Stimulated activated CD4-positive, alpha-beta T cell treated with anti-CD3 and anti-CD28 coated beads, Interleukin-15, amount 100 ng/mL, for 48 hours (primary cell): Measurements from ENCODE around the gene MEGF11.

ENCODE experiments used
- DNase-seq, 2 donors: peaks; one replicate each; pipeline ENCODE4 v3.0.0-alpha.2; 2020; ENCODE audit warnings: low read depth in 2 of 2

MEGF11 gene

DNA sequence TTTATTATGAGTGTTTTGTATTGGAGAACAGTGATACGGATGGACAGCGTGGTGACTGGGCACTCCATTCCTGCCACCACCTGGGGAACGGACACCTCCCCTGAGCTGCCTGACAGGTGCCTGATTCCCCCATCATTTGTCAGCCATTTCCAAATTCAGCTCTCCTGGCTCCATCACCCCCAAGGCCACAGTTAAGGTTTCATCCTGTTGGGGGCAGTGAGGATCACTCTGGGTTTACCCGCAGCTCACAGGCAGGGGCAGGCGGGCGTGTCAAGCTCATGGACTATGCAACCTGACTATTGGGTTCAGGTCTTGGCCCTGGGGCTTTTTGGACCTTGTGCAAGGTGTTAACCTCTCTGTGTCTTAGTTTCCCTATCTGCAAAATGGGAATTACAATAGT, 307.9 kb downstream of the MEGF11 start:
- no peak for DNase-seq

DNA sequence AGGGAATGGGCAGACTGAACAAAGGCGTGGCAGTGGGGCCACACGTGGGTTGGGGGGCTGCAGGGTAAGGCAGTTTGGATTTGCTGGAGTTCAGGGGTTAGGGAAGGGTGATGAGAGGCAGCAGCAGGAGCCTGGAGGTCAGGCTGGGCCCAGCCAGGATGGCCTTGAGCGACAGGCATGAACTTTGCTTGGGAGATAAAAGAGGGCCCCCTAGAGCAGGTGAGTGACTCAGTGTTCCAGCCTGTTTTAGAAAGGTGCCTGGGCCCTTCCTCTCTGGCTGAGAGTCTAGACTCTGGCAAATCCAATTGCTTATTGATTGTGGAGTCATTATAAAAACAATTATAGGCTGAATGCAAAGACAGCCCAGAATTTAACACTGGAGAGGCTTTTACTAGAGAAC, 309.1 kb downstream of the MEGF11 start:
- DNase-seq: no peak

DNA sequence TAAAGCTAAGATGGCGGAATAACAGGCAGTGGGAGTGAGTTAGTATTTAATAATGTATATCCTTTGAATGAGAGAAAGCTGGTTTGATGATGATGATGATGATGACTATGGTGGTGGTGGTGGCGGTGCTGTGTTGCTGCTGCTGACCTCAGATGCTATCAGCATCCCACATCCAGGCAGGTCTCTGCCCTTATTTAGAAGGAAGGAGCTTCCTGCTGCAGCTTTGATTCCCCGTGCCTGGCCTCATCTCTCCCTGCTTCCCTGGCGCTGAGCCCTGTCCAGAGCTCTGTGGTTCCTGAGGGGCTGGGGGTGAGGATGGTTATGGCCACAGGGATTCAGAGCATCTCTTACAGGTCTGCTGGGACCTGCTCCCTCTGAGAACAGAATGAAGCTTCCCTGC, 311.1 kb downstream of the MEGF11 start:
- DNase-seq: no peak

DNA sequence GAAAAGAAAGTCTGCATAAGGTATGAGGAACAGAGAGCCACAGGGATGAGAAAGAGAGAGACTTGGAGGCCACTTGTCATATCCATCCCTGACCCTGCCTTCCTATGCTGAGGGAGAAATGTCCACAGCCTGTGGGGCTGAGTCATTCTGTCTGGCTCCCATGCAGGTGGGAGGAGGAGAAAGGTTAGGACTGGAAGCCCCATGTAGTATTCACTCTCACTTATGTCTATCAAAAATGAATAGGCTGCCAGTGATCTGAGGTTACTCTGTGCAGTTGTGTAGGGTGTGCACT, 313.0 kb downstream of the MEGF11 start:
- DNase-seq: no peak

DNA sequence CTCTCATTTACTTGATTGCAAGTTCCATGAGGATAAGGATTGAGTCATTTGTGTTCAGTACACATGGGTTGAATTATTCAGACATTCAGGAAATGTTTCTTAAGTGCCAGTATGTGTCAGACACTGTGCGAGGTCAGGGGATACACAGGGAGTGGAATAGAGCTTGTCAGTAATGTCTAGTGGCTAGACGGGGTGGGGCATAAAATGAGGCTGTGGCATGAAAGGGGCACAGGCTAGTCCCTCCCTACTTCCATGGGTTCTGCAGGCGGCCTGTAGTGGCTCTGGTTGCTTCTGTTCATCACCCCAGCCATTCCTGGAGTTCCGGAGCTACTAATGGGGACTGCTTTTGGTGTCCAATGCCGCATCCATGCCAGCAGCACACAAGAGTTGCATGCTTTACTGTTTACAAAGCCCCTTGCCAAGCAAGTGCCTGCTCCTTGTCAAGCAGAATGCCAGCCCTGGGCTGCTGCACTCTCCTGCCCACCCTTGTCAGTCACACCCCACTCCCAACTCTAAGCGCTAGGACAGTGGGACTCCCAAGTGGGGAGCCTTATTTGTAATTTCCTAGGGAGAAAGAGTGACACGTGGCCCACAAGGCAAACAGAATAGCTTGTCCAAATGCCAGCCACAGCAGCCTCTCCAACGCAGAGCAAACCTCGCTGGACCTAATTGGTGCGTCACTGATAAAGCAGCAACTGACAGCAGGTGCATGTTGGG, 313.5 kb downstream of the MEGF11 start:
- no peak for DNase-seq

DNA sequence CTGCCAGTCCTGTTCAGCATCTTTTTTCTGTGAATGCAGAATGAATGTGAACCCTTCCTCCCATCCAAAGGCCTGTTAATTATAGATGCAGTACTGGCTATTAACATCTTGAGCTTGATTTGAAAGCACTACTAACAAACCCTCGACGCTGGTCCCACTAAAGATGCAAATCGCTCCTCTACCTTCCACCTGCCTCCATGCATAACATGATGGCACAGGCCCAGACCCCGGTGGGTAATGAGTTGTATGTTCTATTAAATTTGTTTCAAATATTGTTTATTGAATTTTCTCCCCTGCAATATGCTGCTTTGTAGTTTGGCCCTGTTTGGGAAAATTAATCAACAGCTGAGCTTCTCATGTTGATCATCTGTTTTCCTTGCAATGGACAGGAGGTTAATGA, 314.9 kb downstream of the MEGF11 start:
- no peak for DNase-seq

DNA sequence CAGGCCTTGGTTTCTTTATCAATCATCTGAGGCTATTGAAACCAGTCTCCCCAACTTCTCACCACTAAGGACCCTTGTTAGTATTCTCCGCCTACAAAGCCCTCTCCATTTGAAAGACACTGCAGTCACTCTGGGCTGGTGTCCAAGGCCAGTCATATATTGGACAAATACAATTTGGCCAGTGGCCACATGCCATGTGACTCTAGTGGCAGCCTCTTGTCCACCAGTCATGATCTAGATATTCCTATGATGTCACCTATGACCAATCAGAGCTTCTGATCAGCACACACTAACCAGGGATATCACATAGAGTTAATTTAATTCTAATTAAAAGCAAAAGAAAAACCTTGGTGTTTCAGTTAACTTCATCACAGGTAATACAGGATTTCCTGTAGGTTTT, 316.1 kb downstream of the MEGF11 start:
- no peak for DNase-seq

DNA sequence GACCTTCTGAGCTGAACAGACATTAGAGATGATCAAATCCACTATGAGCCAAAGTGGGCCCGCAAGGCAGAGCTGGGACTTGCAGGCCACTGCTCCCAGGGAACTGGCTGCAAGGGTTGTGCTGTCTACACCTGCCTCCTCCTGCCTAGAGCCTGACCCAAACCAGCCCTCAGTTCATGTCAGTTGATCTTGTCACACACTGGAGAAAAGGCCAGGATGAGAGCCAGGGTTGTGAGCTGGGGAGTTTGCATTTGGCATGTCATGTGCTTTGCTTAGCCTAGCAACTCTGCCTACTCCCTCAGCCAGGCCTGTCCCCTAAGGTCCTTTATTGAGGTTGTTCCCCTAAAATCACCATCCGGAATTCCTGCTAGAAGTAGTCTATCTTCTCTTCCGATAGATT, 316.5 kb downstream of the MEGF11 start:
- no peak for DNase-seq

DNA sequence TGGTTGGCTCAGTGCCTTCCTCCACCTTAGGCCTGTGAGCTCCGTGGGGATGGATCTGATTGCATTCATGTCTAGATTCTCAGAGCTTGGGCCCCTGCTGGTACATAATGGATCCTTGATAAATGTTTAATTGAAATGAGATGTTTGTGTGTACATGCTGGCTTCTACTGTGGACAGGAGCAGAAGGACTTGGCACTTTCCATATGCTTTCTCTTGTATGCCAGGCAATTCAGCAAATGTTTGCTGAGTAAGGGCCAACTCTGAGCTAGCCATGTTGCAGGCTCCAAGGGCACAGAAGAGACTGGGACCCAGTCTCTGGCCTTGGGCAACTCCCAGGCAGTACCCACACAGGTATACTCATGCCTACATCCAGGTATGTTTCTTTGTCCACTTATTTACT, 317.3 kb downstream of the MEGF11 start:
- DNase-seq: no peak

DNA sequence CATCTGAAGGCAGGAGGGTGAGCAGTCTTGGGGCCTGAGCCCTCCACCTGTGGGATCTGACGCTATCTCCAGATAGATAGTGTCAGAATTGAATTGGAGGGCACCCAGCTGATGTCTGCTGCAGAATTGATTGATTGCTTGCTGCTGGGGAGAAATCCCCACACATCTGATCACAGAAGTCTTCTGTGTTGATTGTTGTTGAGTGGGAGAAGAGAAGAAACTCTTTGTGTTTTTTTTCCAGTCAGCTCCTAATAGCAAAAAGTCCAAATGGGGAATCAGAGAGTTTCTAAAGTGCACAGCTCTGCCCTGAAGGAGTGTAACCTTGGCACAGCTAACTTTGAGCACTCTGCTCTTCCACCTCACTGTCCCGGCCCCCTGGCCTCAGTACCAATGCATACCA, 318.2 kb downstream of the MEGF11 start:
- no peak for DNase-seq

DNA sequence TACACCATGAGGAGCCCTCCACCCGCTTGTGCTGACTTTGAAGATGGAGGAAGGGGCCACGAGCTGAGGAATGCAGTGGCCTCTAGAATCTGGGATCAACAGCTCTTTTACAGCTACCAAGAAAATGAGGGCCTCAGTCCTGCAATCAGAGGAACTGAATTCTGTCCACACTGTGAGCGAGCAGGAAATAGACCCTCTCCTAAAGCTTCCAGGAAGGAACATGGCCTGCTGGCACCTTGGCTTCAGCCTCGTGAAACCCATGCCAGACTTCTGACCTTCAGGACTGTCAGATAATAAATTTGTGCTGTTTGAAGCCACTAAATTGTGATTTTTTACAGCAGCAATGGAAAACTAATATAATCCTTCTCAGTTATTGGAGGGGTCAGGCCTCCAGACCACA, 322.3 kb downstream of the MEGF11 start:
- DNase-seq: no peak

DNA sequence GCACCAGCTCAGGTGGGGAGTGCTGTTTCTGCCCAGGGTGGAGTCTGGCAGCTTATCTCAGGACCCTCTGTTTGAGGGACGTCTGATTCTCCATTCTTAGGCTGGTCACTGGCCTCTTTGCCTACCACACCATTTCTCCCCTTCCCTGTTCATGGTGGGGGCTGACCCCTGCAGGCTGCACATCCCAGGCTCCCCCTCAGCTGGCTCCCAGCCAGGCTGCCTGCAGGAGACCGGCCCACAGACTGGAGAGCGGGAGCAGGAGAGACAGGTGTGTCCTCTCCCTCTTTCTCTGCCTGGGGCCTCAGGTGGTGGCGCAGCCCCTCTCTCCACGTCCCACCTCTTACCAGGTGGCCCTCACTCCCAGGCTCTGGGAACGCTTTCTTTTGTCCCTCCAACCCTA, 323.4 kb downstream of the MEGF11 start:
- DNase-seq: no peak

DNA sequence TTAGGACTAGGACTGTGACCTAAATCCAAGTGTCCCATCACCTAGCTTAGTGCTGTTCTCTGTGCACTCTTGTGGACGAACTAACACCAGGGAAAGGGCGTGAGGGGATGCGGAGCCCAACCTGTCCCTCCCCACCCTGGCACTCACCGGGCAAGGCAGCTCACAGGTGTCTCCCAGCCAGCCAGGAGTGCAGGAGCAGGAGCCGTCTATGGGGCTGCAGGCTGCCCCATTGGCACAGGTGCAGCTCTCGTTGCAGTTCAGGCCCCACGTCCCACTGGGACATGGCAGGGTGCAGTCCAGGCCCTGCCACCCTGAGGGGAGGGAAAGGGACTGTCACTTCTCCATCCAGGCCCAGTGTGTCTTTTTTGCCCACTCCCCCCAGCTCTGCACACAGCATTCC, 324.0 kb downstream of the MEGF11 start:
- no peak for DNase-seq

DNA sequence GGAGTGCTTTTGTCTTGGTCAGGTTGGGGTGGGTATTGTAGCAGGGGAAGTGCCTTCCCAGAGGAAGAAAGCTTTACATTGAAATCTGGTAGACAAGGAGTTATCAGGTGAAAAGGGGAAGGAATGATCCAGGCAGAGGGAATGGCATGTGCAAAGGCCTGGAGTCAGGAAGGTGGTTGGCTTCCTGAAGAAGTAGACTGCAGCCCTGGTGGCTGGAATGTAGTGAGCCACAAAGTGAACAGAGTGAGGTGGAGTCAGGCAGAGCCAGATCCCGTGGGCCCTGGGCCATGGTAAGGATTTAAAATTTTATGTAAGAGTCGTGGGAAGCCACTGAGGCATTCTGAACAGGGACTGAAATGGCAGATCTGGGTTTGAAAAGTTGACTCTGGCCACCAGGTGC, 326.0 kb downstream of the MEGF11 start:
- DNase-seq: no peak

DNA sequence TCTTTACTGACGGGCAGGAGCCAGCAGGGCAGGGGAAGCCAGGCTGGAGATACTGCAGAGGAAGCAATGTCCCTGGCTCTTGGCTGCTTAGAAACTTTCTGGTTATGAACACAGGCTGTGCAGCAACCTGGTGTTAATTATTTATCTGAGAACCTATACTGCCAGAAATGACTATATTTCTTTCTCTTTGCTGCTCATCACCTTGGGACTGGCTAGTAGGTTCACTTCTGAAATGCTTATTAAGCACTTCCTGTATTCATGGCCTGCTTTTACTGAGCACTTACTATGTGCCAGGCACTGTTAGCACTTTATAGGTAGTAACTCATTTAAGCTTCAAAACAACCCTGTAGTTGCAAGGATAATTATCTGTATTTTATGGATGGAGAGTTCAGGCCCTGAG, 326.7 kb downstream of the MEGF11 start:
- DNase-seq: no peak

DNA sequence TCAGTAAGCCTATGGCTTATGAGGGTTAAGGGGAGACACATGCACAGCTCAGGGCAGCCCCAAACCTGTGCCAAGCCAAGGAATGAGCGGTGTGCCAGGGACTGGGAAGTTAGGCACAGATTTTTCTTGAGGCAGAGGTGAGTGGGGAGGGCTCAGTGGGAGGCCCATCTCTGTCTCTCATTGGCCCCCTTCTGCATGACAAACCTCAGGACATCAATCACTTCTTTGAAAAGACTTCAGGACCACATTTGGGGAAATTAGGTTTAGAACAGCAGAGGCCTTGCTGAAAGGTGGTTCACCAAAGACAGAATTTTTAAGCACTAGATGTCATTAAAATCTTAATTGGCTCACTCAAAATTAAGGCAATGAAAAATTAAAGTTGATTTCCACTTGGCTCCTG, 327.1 kb downstream of the MEGF11 start:
- no peak for DNase-seq

DNA sequence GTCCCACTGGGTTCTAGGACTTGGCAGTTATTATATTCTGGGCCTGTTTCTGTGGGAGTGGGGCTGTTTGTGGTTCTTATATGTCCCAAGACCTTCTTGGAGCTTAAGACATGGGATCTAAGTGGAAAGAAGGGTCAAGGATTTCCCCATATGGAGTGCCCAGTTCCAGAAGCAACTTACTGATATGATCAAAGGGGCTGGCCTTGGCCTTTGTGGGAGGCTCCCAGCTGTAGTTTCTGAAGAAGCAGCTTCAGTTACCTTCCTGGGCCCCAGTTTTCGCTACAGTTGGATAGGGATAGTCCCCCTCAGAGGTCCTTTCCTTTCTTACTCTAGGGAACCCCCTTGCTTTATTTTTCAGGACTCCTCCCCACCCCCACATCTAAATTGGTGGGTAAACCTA, 328.2 kb downstream of the MEGF11 start:
- DNase-seq: no peak

DNA sequence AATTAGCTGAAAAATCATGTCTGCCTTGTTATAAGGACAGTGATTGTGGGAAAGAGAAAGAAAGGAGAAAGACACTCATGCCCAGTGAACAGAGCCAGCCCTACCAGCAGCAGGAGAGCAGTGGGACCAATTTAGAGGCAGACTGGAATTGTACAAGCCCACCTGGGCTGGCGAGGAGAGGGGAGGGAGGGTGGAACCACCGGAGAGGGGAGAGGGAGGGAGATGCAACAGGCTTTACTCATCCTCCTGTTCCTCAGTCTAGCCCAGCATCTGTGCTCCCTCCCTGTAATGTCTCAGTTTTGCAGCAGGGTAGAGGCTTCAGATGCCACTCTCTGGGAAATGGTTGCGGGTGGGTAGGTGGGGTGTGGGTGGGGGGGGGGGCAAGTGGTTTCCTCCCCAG, 329.5 kb downstream of the MEGF11 start:
- DNase-seq: no peak

DNA sequence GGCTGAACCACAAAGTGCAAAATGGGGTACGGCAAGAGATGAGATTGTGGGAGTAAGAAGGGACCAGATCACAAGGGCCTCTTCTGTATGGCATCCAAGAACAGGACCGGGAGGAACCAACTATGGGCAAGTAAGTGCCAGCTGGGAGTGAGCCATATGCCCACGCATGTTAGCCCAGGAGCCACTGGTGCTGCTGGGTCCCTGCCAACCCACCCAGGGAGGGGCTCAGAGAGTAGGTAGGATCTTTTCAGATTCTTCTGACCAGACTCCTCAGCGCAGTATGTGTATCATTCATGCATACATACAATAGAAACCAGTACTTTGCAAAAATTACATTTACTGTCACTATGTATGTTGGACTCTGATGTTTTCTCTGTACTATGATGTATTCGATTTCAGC, 330.3 kb downstream of the MEGF11 start:
- DNase-seq: no peak

DNA sequence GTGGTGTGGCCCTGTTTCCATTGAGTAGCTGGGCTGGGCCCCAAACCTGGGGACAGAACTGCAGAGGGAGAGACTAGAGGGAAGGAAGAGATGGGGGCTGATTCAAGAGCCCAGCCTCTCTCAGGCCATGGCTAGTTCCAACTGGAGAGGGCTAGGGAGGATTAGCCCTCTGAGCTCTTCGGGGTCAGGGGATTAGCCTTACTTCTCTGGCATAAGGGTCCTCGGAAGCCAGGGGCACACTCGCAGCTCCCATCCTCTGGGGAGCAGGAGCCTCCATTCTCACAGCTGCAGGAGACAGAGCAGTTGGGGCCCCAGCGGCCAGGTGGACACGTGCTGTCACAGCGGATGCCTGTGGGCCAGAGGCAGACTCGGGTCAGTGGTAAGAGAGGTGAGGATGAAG, 330.9 kb downstream of the MEGF11 start:
- no peak for DNase-seq

DNA sequence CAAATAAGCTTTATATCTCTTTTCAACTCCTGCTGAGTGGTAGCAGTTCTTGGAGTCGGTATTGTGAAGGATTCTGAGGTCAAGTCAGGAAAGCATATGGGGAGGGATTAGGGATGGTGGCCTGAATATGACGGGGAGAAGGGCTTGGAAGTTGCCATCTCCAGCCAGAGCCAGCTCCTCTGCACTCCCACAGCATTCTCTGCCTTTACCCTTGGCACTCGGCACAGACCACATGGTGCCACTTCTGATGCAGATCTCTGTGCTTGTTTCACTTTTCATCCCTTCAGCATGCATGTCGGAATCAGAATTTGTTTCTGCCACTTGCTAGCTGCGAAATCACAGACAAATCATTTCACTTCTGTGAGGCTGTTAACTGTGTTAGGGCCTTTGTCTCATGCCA, 331.8 kb downstream of the MEGF11 start:
- no peak for DNase-seq

DNA sequence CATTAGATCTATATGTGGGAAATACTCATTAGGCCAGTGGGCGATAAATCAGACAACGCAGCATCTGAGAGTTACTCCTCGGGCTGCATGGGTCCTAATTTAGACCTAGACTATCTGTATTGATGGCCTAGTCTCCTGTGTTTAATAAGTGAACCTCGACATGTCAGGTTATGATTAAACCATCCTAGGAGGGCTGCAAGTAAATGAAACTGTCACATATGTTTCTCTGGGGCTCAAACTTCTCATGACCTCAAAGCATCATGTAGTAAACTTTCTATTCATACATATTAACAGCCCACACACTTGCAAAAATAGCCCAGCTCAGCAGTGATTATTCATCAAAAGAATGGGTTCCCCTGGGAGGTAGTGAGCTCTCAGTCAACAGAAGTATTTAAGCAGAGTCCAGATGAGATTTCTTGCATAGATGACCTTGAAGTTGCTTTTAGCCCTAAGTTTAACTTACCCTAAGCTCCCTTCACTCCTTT, 332.7 kb downstream of the MEGF11 start:
- no peak for DNase-seq

DNA sequence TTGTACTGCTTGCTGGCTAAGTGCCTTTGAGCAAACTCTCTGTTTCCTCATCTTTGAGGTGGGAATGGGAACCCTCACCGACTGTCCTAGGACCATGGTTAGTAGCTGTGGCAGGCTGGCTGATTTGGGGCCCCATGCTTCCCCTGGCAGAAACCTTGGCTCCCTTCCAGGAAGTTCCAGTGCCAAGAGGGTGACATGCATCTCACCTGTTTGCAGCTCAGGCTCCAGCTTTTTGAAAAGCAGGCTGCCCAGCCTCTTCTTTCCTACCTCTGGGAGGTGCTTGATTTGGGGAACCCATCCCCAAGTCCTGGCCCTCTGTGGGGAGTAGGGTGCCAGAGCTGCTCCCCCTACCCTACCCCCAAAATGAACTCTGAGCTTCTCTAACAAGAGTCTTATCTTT, 333.4 kb downstream of the MEGF11 start:
- DNase-seq: no peak

DNA sequence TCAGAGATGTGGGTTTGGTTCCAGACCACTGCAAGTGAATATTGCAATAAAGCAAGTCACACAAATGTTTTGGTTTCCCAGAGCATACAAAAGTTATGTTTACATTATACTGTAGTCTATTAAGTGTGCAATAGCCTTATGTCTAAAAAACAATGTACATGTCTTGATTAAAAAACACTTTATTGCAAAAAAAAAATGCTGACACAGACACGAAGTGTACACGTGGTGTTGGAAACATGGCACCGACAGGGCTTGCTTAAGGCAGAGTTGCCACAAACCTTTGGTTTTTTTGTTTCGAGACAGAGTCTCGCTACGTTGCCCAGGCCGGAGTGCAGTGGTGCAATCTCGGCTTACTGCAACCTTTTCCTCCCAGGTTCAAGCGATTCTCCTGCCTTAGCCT, 334.2 kb downstream of the MEGF11 start:
- no peak for DNase-seq

DNA sequence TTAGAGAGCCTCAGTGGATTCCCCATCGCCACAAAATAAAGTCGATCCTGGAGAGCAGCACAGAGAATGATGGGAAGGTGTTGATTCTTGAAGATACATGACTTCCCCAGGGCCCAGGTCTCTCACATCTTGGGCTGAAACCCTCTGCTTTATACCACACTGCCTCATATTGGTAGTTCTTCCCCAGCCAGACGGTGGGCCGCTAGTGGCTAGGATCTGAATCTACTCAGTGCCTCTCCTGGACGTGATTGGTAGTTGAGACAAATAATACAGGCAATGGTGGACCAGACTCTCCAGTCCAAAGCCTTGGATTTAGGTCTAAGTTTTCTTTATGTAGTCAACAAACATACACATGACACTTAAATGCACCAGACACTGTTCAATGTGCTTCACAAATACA, 334.6 kb downstream of the MEGF11 start:
- no peak for DNase-seq
